Body of pancreas (tissue), 4 donors: ENCODE measurements around the gene LRRTM3.

ENCODE experiments used
- CTCF ChIP-seq, 7 experiments: fragments of 450-650 bp in 4 of 7; fragments of 200-600 bp in 3 of 7; sonication (generic) in 3 of 7; IDR thresholded peaks; one replicate each; pipeline ENCODE4 v1.5.1; 2016 to 2019; ENCODE audit warnings: antibody characterized with exemption in 7 of 7
- POLR2A ChIP-seq, 3 donors: fragments of 450-650 bp; IDR thresholded peaks; one replicate each; pipeline ENCODE4 v1.6.1; 2016; ENCODE audit warnings: antibody characterized with exemption in 3 of 3, mild to moderate bottlenecking in 2 of 3

GRCh38 chr10:67087135-67087425 lies 161.2 kb downstream of the LRRTM3 start:
- no peak for TF ChIP-seq CTCF (IDR thresholded peaks at IDR 0.05)
- no peak for TF ChIP-seq POLR2A (IDR thresholded peaks at IDR 0.05)
